H9 (cell line): ENCODE measurements around the gene CYSLTR2. TPM values are rescaled to one million over a fixed set of nuclear protein-coding genes. Genes with fewer than 3 reads are reported as not detected.

Experiments used
- DNase-seq: peaks from one replicate; pipeline ENCODE4 v3.0.0-alpha.2; 2017
- H2AFZ ChIP-seq: one replicate; pipeline ENCODE4 v1.6.1; 2013; ENCODE audit warnings: mild to moderate bottlenecking, low read length, control low read depth, moderate library complexity
- H2AK5ac ChIP-seq: 2 replicates; pipeline ENCODE4 v1.6.1; 2013; ENCODE audit warnings: low read length, control low read depth, mixed read lengths; ENCODE audit not compliant: insufficient read length
- H2BK120ac ChIP-seq: one replicate; pipeline ENCODE4 v1.6.1; 2013; ENCODE audit warnings: low read depth, mild to moderate bottlenecking, low read length, control low read depth, inconsistent platforms; ENCODE audit not compliant: poor library complexity, severe bottlenecking
- H2BK12ac ChIP-seq: 2 replicates; pipeline ENCODE4 v1.6.1; 2013; ENCODE audit warnings: low read length, control low read depth, mixed read lengths, low read depth; ENCODE audit not compliant: insufficient read length
- H2BK15ac ChIP-seq: 2 replicates; pipeline ENCODE4 v1.6.1; 2013; ENCODE audit warnings: low read depth, low read length, control low read depth
- H2BK20ac ChIP-seq: one replicate; pipeline ENCODE4 v1.6.1; 2013; ENCODE audit warnings: low read depth, mild to moderate bottlenecking, low read length, control low read depth, inconsistent platforms; ENCODE audit not compliant: poor library complexity, severe bottlenecking
- H2BK5ac ChIP-seq: 2 replicates; pipeline ENCODE4 v1.6.1; 2013; ENCODE audit warnings: low read length, control low read depth, mixed read lengths; ENCODE audit not compliant: insufficient read length
- H3K14ac ChIP-seq: 2 replicates; pipeline ENCODE4 v1.6.1; 2013; ENCODE audit warnings: low read length, control low read depth; ENCODE audit not compliant: insufficient read depth
- H3K18ac ChIP-seq: 2 replicates; pipeline ENCODE4 v1.6.1; 2013; ENCODE audit warnings: low read depth, mild to moderate bottlenecking, mixed read lengths, low read length, control low read depth; ENCODE audit not compliant: insufficient read length
- H3K23ac ChIP-seq: 2 replicates; pipeline ENCODE4 v1.6.1; 2013; ENCODE audit warnings: low read length, control low read depth, mixed read lengths, low read depth; ENCODE audit not compliant: insufficient read length
- H3K23me2 ChIP-seq: 2 replicates; pipeline ENCODE4 v1.6.1; 2013; ENCODE audit warnings: low read depth, mild to moderate bottlenecking, mixed read lengths, low read length, control low read depth; ENCODE audit not compliant: insufficient read length, poor library complexity, severe bottlenecking
- H3K27ac ChIP-seq: 2 replicates; pipeline ENCODE4 v1.5.1; 2013; ENCODE audit warnings: low read length, control low read depth, mixed read lengths, low read depth; ENCODE audit not compliant: insufficient read length
- H3K27me3 ChIP-seq: 2 replicates; pipeline ENCODE4 v1.6.1; 2013; ENCODE audit warnings: low read length, control low read depth, inconsistent platforms; ENCODE audit not compliant: insufficient read depth
- H3K4ac ChIP-seq: 2 replicates; pipeline ENCODE4 v1.6.1; 2013; ENCODE audit warnings: low read depth, mild to moderate bottlenecking, control low read depth, inconsistent platforms, low read length, moderate library complexity
- H3K4me1 ChIP-seq: 2 replicates; pipeline ENCODE4 v1.6.1; 2013; ENCODE audit warnings: low read length, control low read depth, inconsistent platforms; ENCODE audit not compliant: insufficient read depth
- H3K4me2 ChIP-seq: 2 replicates; pipeline ENCODE4 v1.6.1; 2013; ENCODE audit warnings: low read length, control low read depth, mixed read lengths; ENCODE audit not compliant: insufficient read length, insufficient read depth
- H3K56ac ChIP-seq: 2 replicates; pipeline ENCODE4 v1.6.1; 2013; ENCODE audit warnings: low read depth, mild to moderate bottlenecking, mixed read lengths, low read length, control low read depth; ENCODE audit not compliant: insufficient read length
- H3K79me1 ChIP-seq: 2 replicates; pipeline ENCODE4 v1.6.1; 2013; ENCODE audit warnings: low read depth, mild to moderate bottlenecking, moderate library complexity, low read length, control low read depth, inconsistent platforms; ENCODE audit not compliant: insufficient read depth, poor library complexity, severe bottlenecking
- H3K79me2 ChIP-seq: 2 replicates; pipeline ENCODE4 v1.6.1; 2013; ENCODE audit warnings: low read length, control low read depth, inconsistent platforms; ENCODE audit not compliant: insufficient read depth
- H3K9ac ChIP-seq: 2 replicates; pipeline ENCODE4 v1.6.1; 2013; ENCODE audit warnings: low read length, control low read depth, mixed read lengths; ENCODE audit not compliant: insufficient read length; ENCODE audit errors: extremely low read depth
- H3K9me3 ChIP-seq: one replicate; pipeline ENCODE4 v1.6.1; 2013; ENCODE audit warnings: low read depth, low read length, inconsistent platforms; ENCODE audit not compliant: control insufficient read depth
- H3T11ph ChIP-seq: one replicate; pipeline ENCODE4 v1.6.1; 2013; ENCODE audit warnings: mild to moderate bottlenecking, low read length, control low read depth, inconsistent platforms
- H4K20me1 ChIP-seq: one replicate; pipeline ENCODE4 v1.6.1; 2013; ENCODE audit not compliant: control insufficient read depth, insufficient read length, insufficient read depth
- H4K5ac ChIP-seq: 2 replicates; pipeline ENCODE4 v1.6.1; 2013; ENCODE audit warnings: low read depth, mild to moderate bottlenecking, mixed read lengths, low read length, control low read depth; ENCODE audit not compliant: insufficient read length
- H4K8ac ChIP-seq: replicated peaks from 2 replicates; pipeline ENCODE4 v1.6.1; 2013; ENCODE audit warnings: low read length, control low read depth, mixed read lengths, low read depth; ENCODE audit not compliant: insufficient read length
- H4K91ac ChIP-seq: 2 replicates; pipeline ENCODE4 v1.6.1; 2013; ENCODE audit warnings: low read depth, mild to moderate bottlenecking, moderate library complexity, mixed read lengths, low read length, control low read depth; ENCODE audit not compliant: insufficient read length
- H3K27ac Mint-ChIP-seq, 3 experiments: 2 replicates in 2 of 3; 3 replicates in 1 of 3; pipeline ENCODE4 v1.8.0; 2020 to 2021; ENCODE audit warnings: mixed read lengths in 3 of 3, mild to moderate bottlenecking in 1 of 3, moderate library complexity in 1 of 3
- H3K27me3 Mint-ChIP-seq: 2 replicates; pipeline ENCODE4 v1.8.0; 2021; ENCODE audit warnings: low read depth, mild to moderate bottlenecking, moderate library complexity, mixed read lengths
- H3K36me3 Mint-ChIP-seq, 3 experiments: 2 replicates in 2 of 3; 3 replicates in 1 of 3; pipeline ENCODE4 v1.8.0; 2020 to 2021; ENCODE audit warnings: low read depth in 3 of 3, mixed read lengths in 3 of 3; ENCODE audit not compliant: insufficient read depth in 1 of 3
- H3K4me1 Mint-ChIP-seq, 2 experiments: 2 replicates each; pipeline ENCODE4 v1.8.0; 2020; ENCODE audit warnings: mixed read lengths in 2 of 2
- H3K4me3 Mint-ChIP-seq, 2 experiments: 2 replicates in 1 of 2; 3 replicates in 1 of 2; pipeline ENCODE4 v1.8.0; 2020 to 2021; ENCODE audit warnings: mild to moderate bottlenecking in 2 of 2, mixed read lengths in 2 of 2, moderate library complexity in 1 of 2
- H3K9me3 Mint-ChIP-seq, 2 experiments: 2 replicates in 1 of 2; 3 replicates in 1 of 2; pipeline ENCODE4 v1.8.0; 2020; ENCODE audit warnings: mild to moderate bottlenecking in 2 of 2, mixed read lengths in 2 of 2, moderate library complexity in 1 of 2
- total RNA-seq: library from RNA; stranded (reverse); gene quantifications from 2 replicates; pipeline ENCODE4 v1.2.1, GENCODE V29; 2021
- TF ChIP-seq, protein P1 (sequence below): fragments of 200-600 bp; sonication (generic); conservative IDR thresholded peaks from 3 replicates; pipeline ENCODE4 v1.8.0; 2021; ENCODE audit warnings: antibody characterized with exemption, mild to moderate bottlenecking

The CYSLTR2 gene
- total RNA-seq, 1 experiment from 2014 or later, result not detected

DNA sequence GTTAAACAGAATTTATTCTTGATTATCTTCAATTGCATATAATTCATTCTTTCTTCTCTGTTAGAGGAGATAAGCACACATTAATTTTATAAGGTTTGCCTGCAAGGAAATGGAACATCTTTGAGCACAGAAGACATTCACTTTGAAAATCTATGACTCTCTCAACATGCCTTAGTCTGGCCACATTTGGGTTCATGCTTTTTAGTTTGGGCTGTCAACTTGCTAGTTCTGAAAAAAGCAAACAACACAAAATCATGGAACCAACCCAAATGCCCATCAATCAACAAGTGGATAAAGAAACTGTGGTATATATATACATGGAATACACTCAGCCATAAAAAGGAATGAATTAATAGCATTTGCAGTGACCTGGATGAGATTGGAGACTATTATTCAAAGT, 71.5 kb downstream of the CYSLTR2 start:
- no peak for DNase-seq
- Histone ChIP-seq H3K14ac (no peak overlapping the region), H3K4ac (no peak overlapping the region), H3K79me1 (no peaks in the 10 kb centered on the region), H3K79me2 (no peaks in the 10 kb centered on the region), H2BK20ac (no peak overlapping the region), H3K27ac (no peak overlapping the region), H2AFZ (no peak overlapping the region), H2BK15ac (no peak overlapping the region), H4K20me1 (no peaks in the 10 kb centered on the region), H2BK12ac (no peak overlapping the region), H3K18ac (no peak overlapping the region), H2AK5ac (no peak overlapping the region), H4K5ac (no peak overlapping the region), H3K23me2 (no peaks in the 10 kb centered on the region), H4K8ac (no peak overlapping the region), H3K4me1 (no peaks in the 10 kb centered on the region), H3K23ac (no peak overlapping the region), H3K4me2 (no peak overlapping the region), H2BK120ac (no peak overlapping the region), H3K27me3 (no peaks in the 10 kb centered on the region), H3K9me3 (no peaks in the 10 kb centered on the region), H2BK5ac (no peak overlapping the region), H3K9ac (no peak overlapping the region), H3K56ac (no peak overlapping the region), H4K91ac (no peak overlapping the region), H3T11ph (no peak overlapping the region)
- Mint-ChIP-seq H3K4me3 (no peak overlapping the region), H3K36me3 (peaks cover 0 to 9% (median 2%) of the 10 kb centered on the region in 3 experiments; a peak in 3 of 7 replicates), H3K27ac (no peak overlapping the region), H3K9me3 (peaks cover 10 to 27% of the 10 kb centered on the region in 2 experiments; a peak in 4 of 5 replicates), H3K27me3 (no peaks in the 10 kb centered on the region), H3K4me1 (no peaks in the 10 kb centered on the region)
- TF ChIP-seq, protein P1, sequence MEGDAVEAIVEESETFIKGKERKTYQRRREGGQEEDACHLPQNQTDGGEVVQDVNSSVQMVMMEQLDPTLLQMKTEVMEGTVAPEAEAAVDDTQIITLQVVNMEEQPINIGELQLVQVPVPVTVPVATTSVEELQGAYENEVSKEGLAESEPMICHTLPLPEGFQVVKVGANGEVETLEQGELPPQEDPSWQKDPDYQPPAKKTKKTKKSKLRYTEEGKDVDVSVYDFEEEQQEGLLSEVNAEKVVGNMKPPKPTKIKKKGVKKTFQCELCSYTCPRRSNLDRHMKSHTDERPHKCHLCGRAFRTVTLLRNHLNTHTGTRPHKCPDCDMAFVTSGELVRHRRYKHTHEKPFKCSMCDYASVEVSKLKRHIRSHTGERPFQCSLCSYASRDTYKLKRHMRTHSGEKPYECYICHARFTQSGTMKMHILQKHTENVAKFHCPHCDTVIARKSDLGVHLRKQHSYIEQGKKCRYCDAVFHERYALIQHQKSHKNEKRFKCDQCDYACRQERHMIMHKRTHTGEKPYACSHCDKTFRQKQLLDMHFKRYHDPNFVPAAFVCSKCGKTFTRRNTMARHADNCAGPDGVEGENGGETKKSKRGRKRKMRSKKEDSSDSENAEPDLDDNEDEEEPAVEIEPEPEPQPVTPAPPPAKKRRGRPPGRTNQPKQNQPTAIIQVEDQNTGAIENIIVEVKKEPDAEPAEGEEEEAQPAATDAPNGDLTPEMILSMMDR, result no peak
